AG08395 (cell line): ENCODE data around the gene CHEK1.
A peak's percentile ranks its signal among the peaks of the same experiment; 100 is the strongest.
"Not testable (repeated sequence)": the region's sequence is repeated elsewhere in the genome, so short reads cannot be mapped to it uniquely, and the experiment has no call there.

Experiments used
- DNase-seq: peaks from one replicate; pipeline ENCODE4 v3.0.0; 2012; ENCODE audit warnings: mixed read lengths, low spot score

The CHEK1 gene

GRCh38 chr11:125624756-125625213 lies at the start of gene CHEK1:
Gene CHEK1, plus strand, starts transcription at chr11:125625163. Its CDS starts 1,606 bp downstream, at chr11:125626769.
- DNase-seq, result no peak

DNA sequence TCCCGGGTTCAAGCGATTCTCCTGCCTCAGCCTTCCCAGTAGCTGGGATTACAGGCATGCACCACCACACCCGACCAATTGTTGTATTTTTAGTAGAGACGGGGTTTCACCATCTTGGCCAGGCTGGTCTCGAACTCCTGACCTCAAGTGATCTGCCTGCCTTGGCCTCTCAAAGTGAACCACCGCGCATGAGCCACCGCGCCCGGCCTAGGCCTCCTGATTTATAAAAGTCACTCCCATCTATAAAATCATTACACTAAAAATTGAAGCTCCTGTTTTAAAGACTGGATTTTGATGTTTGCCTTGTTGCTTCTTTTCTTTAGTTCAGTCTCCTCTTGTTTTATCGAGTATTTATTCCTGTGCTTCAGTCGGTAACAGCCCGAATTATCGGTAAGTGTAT lies 47.8 kb upstream of the CHEK1 start:
- not testable (repeated sequence) for DNase-seq

DNA sequence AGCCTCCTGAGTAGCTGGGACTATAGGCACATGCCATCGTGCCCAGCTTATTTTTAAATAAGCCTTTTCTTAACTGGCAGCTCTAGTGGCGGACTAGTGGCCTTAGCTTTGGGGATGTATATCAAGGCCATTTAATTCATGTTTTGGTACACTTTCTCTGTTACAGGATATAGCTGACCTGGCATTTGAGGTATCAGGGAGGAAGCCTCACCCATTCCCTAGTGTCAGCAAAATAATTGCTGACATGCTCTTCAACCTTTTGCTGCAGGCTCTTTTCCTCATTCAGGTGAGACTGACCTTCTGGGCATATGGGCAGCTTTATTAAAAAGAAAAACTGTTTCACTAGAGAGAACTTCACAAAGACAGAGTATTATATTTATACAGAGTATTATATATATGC lies 46.2 kb upstream of the CHEK1 start:
- DNase-seq, result no peak

DNA sequence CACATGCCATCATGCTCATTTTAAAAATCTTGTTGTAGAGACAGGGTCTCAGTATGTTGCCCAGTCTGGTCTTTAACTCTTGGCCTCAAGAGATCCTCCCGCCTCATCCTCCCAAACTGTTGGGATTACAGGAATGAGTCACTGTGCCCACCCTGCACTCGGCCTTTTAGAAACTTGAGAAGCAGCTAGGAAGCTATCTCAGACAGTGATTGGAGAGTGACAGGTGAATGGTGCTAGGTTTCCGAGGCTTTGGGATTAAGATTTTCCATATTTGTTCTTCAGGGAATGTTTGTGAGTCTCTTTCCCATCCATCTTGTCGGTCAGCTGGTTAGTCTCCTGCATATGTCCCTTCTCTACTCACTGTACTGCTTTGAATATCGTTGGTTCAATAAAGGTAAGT lies 45.2 kb upstream of the CHEK1 start:
- no peak for DNase-seq

DNA sequence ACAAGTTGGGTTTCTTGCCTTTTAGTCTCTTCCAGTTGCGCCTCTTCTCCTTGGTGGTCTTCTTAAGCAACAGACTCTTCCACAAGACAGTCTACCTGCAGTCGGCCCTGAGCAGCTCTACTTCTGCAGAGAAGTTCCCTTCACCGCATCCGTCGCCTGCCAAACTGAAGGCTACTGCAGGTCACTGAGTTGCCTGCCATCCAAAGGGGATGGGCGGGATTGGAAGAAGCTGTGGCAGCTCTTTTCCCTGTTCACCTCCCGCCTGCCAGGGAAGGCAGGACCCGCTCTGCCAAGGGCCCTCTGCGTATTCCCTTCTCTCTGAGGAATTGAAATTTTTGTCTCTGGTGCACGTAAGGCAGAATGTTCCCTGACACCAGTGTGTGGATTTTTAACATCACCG lies 41.5 kb upstream of the CHEK1 start:
- no peak for DNase-seq

- DNase-seq, result no peak
Observed at GRCh38 chr11:125585487-125585886, 39.5 kb upstream of the CHEK1 start.

DNA sequence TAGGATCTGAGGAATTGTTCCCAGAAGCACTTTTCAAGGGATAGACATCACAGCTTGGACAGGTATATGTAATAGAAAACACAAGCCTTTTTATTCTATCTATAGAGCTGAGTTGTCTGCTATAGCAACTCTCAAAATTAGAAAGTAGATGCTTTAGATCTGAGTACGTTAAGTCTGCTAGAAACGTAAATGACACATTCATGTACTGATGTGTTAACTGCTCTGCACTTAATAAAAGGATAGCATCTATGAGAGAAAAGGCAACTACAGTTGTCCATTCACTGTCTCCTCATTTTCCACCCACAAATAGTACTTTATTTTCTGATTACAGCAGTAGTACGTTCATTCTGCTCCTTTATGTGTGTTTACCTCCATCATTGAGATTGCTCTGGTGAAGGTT lies 38.3 kb upstream of the CHEK1 start:
- DNase-seq, result no peak

GRCh38 chr11:125587480-125587879 lies 37.5 kb upstream of the CHEK1 start:
- DNase-seq, result no peak

GRCh38 chr11:125588505-125588904 lies 36.5 kb upstream of the CHEK1 start:
- DNase-seq, result no peak

GRCh38 chr11:125591649-125592304 lies 33.2 kb upstream of the CHEK1 start:
- peak; percentile 44 for DNase-seq

GRCh38 chr11:125592305-125593113 lies 32.5 kb upstream of the CHEK1 start, which contains the start of gene STT3A:
Gene STT3A, plus strand, starts transcription at chr11:125592852. Its CDS starts 3,064 bp downstream, at chr11:125595916.
- peak; percentile 99 for DNase-seq

GRCh38 chr11:125593114-125593820 lies 31.7 kb upstream of the CHEK1 start:
- peak; percentile 24 for DNase-seq

GRCh38 chr11:125594958-125595357 lies 30.0 kb upstream of the CHEK1 start:
- DNase-seq, result no peak

- no peak for DNase-seq
Observed at GRCh38 chr11:125600663-125601062, 24.3 kb upstream of the CHEK1 start.

- DNase-seq, result peak; percentile 3
Observed at GRCh38 chr11:125603207-125603606, 21.8 kb upstream of the CHEK1 start.

DNA sequence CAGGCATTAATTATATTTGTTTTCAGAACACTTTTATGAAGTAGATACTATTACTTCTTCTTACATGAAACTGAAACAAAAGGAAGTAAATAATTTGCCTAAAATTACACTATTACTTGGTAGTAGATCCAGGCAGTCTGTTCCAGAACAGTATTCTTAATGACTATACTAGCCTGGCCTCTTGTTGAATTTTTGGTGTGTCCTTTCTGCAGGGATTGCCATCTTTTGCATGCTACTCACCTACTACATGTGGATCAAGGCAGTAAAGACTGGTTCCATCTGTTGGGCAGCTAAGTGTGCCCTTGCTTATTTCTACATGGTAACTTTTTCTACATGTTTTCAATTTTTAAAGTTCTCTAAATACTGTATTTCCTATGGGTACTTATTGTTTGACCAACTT lies 19.5 kb upstream of the CHEK1 start:
- DNase-seq, result no peak

- no peak for DNase-seq
Observed at GRCh38 chr11:125609545-125609944, 15.4 kb upstream of the CHEK1 start.

DNA sequence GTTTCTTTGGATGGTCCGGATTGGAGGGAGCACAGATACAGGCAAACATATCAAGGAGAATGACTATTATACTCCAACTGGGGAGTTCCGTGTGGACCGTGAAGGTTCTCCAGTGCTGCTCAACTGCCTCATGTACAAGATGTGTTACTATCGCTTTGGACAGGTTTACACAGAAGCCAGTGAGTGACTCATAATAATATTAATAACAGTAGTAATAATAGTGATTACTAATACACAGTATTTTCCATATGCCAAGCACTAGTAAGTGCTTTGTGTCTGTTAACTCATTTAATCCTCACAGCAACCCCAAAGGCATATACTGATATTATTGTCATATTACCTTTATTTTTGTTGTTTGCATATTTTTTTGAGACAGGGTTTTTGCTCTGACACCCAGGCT lies 6.6 kb upstream of the CHEK1 start:
- DNase-seq, result no peak

DNA sequence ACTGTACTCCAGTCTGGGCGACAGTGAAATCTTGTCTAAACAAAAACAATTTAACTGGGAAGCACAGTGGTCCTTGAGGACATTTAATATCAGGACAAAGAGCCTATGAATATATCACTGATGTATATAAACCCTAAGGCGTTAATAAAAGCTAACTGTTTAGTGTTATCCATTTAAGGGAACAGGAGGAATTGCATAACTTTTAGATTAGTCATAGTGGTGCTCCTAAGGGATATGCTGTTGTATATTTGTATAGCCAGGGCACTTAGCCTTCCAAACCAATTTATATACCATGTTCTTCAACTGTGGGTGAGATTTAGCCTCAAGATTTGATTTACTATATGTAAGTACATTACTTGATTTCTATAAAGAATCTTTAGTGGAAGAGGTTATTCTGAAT lies 3.0 kb upstream of the CHEK1 start:
- DNase-seq, result peak; percentile 24

- no peak for DNase-seq
Observed at GRCh38 chr11:125623064-125623463, 1.9 kb upstream of the CHEK1 start.

DNA sequence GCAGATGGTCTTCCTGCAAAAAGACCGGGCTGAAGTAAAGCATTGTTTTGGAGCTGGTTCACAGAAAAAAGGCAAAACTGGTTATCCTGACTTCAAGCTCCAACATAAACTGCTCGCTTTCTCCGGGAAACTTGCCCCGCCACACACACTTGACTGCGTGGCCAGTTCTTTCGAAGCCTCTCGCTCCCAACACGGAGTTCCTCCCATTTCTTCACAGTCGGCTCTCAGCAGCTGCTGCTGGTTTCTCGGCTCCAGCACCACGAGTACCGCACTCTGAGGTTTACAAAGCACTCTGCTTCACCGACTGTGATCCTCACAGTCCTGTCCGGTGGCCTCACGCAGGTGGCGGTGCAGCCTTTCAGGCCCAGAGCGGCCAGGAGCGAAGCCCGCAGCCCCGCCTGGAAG lies 264 bp downstream of the CHEK1 start:
- DNase-seq, result no peak

DNA sequence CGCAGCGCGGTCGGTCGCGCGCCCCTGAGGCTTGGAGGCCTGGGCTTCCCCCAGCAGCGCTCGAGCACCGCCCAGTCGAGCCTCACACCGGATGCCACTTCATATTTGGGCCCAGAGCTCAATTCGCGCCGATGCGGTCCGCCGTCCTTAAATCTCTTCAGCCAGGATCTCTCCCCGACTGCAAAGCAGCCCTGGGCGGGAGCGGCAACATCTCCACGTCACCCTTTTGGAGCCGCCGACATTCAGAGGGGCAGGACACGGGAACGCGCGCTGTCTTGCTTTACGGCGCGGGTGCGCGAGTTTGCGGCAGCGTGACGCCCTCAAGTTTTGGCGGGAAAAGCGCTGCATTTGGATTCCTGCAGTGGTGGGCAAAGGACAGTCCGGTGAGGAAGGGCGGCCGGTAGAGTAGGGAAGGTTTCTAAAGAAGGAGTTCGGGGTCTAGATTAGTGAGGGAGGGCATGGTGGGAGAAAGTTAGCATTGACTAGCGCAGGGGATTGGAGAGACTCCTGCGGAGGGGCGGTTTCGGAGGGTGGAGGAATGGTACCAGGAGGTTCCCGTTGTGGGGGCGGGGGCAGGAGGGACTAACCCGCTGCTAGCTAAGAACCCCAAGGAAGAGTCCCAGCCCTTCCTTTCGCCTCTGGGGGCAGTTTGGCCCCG lies 796 bp downstream of the CHEK1 start:
- DNase-seq, result peak; percentile 77
